Stimulated activated naive B cell treated with anti-CD40 and anti-IgM and Interleukin-4, amounts not matched to agents 10 μg/mL and 1 μg/mL and 100 μg/mL, for 72 hours (primary cell): ENCODE data around the gene CHID1.
A peak's percentile ranks its signal among the peaks of the same experiment; 100 is the strongest.

ENCODE experiments used
- ATAC-seq, 2 donors: fragments of 150-1000 bp; cut with Tn5 transposase; replicated peaks; 2 replicates each; pipeline ENCODE4 v1.10.0; 2021; ENCODE audit warnings: moderate library complexity in 1 of 2
- DNase-seq: peaks from one replicate; pipeline ENCODE4 v3.0.0; 2021
- H3K27ac Mint-ChIP-seq: one replicate; pipeline ENCODE4 v1.8.0; 2022; ENCODE audit warnings: mild to moderate bottlenecking, mixed read lengths
- H3K27me3 Mint-ChIP-seq, 2 donors: one replicate each; pipeline ENCODE4 v1.8.0; 2022; ENCODE audit warnings: mixed read lengths in 2 of 2
- H3K36me3 Mint-ChIP-seq, 2 donors: one replicate each; pipeline ENCODE4 v1.8.0; 2022; ENCODE audit warnings: mixed read lengths in 2 of 2, mild to moderate bottlenecking in 1 of 2
- H3K4me1 Mint-ChIP-seq, 2 donors: one replicate each; pipeline ENCODE4 v1.8.0; 2022; ENCODE audit warnings: mixed read lengths in 2 of 2, mild to moderate bottlenecking in 1 of 2
- H3K4me3 Mint-ChIP-seq, 2 donors: one replicate each; pipeline ENCODE4 v1.8.0; 2022; ENCODE audit warnings: mild to moderate bottlenecking in 2 of 2, mixed read lengths in 2 of 2, moderate library complexity in 1 of 2
- H3K9me3 Mint-ChIP-seq, 2 donors: one replicate each; pipeline ENCODE4 v1.8.0; 2022; ENCODE audit warnings: mixed read lengths in 2 of 2, mild to moderate bottlenecking in 1 of 2

CHID1 gene

GRCh38 chr11:855330-855674 lies 55.3 kb downstream of the CHID1 start:
- DNase-seq (no peak), ATAC-seq (no peak)
- peaks cover 0 to 7% of the 10 kb centered on the region in 2 donors for H3K4me1 Mint-ChIP-seq
- H3K9me3 Mint-ChIP-seq, result no peaks in the 10 kb centered on the region
- no peak overlapping the region for H3K27ac Mint-ChIP-seq
- H3K36me3 Mint-ChIP-seq, result no peaks in the 10 kb centered on the region
- H3K4me3 Mint-ChIP-seq, result no peak overlapping the region
- H3K27me3 Mint-ChIP-seq, result peaks cover 0 to 9% of the 10 kb centered on the region in 2 donors

GRCh38 chr11:854601-855329 lies 55.8 kb downstream of the CHID1 start:
- DNase-seq, result no peak
- no peaks in the 10 kb centered on the region for H3K9me3 Mint-ChIP-seq
- ATAC-seq, result no peak
- no peak overlapping the region for H3K4me3 Mint-ChIP-seq
- H3K27me3 Mint-ChIP-seq, result peaks cover 0 to 9% of the 10 kb centered on the region in 2 donors
- H3K4me1 Mint-ChIP-seq, result peaks cover 0 to 7% of the 10 kb centered on the region in 2 donors
- H3K27ac Mint-ChIP-seq, result no peak overlapping the region
- H3K36me3 Mint-ChIP-seq, result no peaks in the 10 kb centered on the region

- H3K4me1 Mint-ChIP-seq, result peaks cover 4 to 5% of the 10 kb centered on the region in 2 donors
- H3K4me3 Mint-ChIP-seq, result no peak overlapping the region
- ATAC-seq (no peak), DNase-seq (no peak)
- no peaks in the 10 kb centered on the region for H3K9me3 Mint-ChIP-seq
- no peaks in the 10 kb centered on the region for H3K36me3 Mint-ChIP-seq
- H3K27ac Mint-ChIP-seq, result no peak overlapping the region
- peaks cover 0 to 14% of the 10 kb centered on the region in 2 donors for H3K27me3 Mint-ChIP-seq
These were observed 56.7 kb downstream of the CHID1 start for GRCh38 chr11:853682-854448.

GRCh38 chr11:852762-853161 lies 57.8 kb downstream of the CHID1 start:
- no peak for ATAC-seq
- peaks cover 0 to 20% of the 10 kb centered on the region in 2 donors for H3K27me3 Mint-ChIP-seq

GRCh38 chr11:850775-851763 lies 59.5 kb downstream of the CHID1 start:
- Mint-ChIP-seq H3K36me3 (no peaks in the 10 kb centered on the region), H3K4me3 (no peak overlapping the region), H3K9me3 (no peaks in the 10 kb centered on the region), H3K27me3 (peaks cover 3 to 20% of the 10 kb centered on the region in 2 donors), H3K27ac (no peak overlapping the region), H3K4me1 (peaks cover 5 to 14% of the 10 kb centered on the region in 2 donors)
- DNase-seq (no peak), ATAC-seq (no peak)

More at GRCh38 chr11:852762-853161, 57.8 kb downstream of the CHID1 start:
- no peak for DNase-seq
- Mint-ChIP-seq H3K27ac (no peak overlapping the region), H3K4me1 (peaks cover 9 to 14% of the 10 kb centered on the region in 2 donors), H3K36me3 (no peaks in the 10 kb centered on the region), H3K4me3 (no peak overlapping the region), H3K9me3 (no peaks in the 10 kb centered on the region)

- Mint-ChIP-seq H3K4me1 (peaks cover 5 to 15% of the 10 kb centered on the region in 2 donors), H3K9me3 (no peaks in the 10 kb centered on the region), H3K4me3 (peak overlapping the region; percentile 60), H3K27ac (no peak overlapping the region), H3K36me3 (no peaks in the 10 kb centered on the region), H3K27me3 (peaks cover 3 to 20% of the 10 kb centered on the region in 2 donors)
- no peak for DNase-seq
- ATAC-seq, result peak; percentile 4 to 18
These were observed 60.4 kb downstream of the CHID1 start for GRCh38 chr11:849951-850774.

GRCh38 chr11:849104-849824 lies 61.3 kb downstream of the CHID1 start:
- no peaks in the 10 kb centered on the region for H3K36me3 Mint-ChIP-seq
- H3K9me3 Mint-ChIP-seq, result no peaks in the 10 kb centered on the region
- peak; percentile 26 to 36 for ATAC-seq
- H3K4me3 Mint-ChIP-seq, result peak overlapping the region; percentile 81 to 84
- H3K27ac Mint-ChIP-seq, result no peak overlapping the region
- peaks cover 8 to 23% of the 10 kb centered on the region in 2 donors for H3K4me1 Mint-ChIP-seq
- no peak for DNase-seq
- peaks cover 3 to 26% of the 10 kb centered on the region in 2 donors for H3K27me3 Mint-ChIP-seq

- Mint-ChIP-seq H3K27ac (peak overlapping the region; percentile 25), H3K27me3 (peaks cover 8 to 32% of the 10 kb centered on the region in 2 donors)
These were observed 62.2 kb downstream of the CHID1 start for GRCh38 chr11:848380-848931.

GRCh38 chr11:847876-848275 lies 62.7 kb downstream of the CHID1 start:
- Mint-ChIP-seq H3K9me3 (no peaks in the 10 kb centered on the region), H3K36me3 (peaks cover 0 to 2% of the 10 kb centered on the region in 2 donors), H3K27ac (no peak overlapping the region), H3K4me3 (no peak overlapping the region), H3K4me1 (peaks cover 15 to 34% of the 10 kb centered on the region in 2 donors), H3K27me3 (peaks cover 10 to 35% of the 10 kb centered on the region in 2 donors)
- DNase-seq (no peak), ATAC-seq (no peak)

More at GRCh38 chr11:848380-848931, 62.2 kb downstream of the CHID1 start:
- H3K9me3 Mint-ChIP-seq, result no peaks in the 10 kb centered on the region
- H3K36me3 Mint-ChIP-seq, result peaks cover 0 to under 1% of the 10 kb centered on the region in 2 donors
- peaks cover 13 to 31% of the 10 kb centered on the region in 2 donors for H3K4me1 Mint-ChIP-seq
- DNase-seq (no peak), ATAC-seq (peak; percentile 67)
- peak overlapping the region; percentile 10 to 84 for H3K4me3 Mint-ChIP-seq

GRCh38 chr11:846496-847098 lies 64.0 kb downstream of the CHID1 start:
- Mint-ChIP-seq H3K4me1 (peaks cover 15 to 34% of the 10 kb centered on the region in 2 donors), H3K27me3 (peaks cover 10 to 35% of the 10 kb centered on the region in 2 donors), H3K27ac (no peak overlapping the region), H3K9me3 (no peaks in the 10 kb centered on the region), H3K36me3 (peaks cover 0 to 2% of the 10 kb centered on the region in 2 donors), H3K4me3 (no peak overlapping the region)
- DNase-seq (no peak), ATAC-seq (no peak)

GRCh38 chr11:845872-846495 lies 64.6 kb downstream of the CHID1 start:
- peaks cover 4% of the 10 kb centered on the region in 2 donors for H3K36me3 Mint-ChIP-seq
- H3K9me3 Mint-ChIP-seq, result no peaks in the 10 kb centered on the region
- DNase-seq (no peak), ATAC-seq (no peak)
- H3K4me1 Mint-ChIP-seq, result peaks cover 20 to 39% of the 10 kb centered on the region in 2 donors
- no peak overlapping the region for H3K27ac Mint-ChIP-seq
- H3K4me3 Mint-ChIP-seq, result no peak overlapping the region
- H3K27me3 Mint-ChIP-seq, result peaks cover 10 to 29% of the 10 kb centered on the region in 2 donors
